Left kidney (tissue), 2 donors: ENCODE measurements around the gene HASPIN. TPM values are rescaled to one million over a fixed set of nuclear protein-coding genes. Genes with fewer than 3 reads are reported as not detected.

Experiments used
- DNase-seq: peaks from one replicate; pipeline ENCODE4 v3.0.0-alpha.2; 2013
- polyA plus RNA-seq: library from polyadenylated mRNA; unstranded; fragments of 120-200 nt; gene quantifications from one replicate; pipeline ENCODE4 v1.2.1, GENCODE V29; 2013; ENCODE audit not compliant: insufficient read length

The HASPIN gene
- polyA plus RNA-seq, 1 donor = 4.4 TPM

GRCh38 chr17:3765981-3766380 is 42.3 kb downstream of the HASPIN start:
- no peak for DNase-seq

DNA sequence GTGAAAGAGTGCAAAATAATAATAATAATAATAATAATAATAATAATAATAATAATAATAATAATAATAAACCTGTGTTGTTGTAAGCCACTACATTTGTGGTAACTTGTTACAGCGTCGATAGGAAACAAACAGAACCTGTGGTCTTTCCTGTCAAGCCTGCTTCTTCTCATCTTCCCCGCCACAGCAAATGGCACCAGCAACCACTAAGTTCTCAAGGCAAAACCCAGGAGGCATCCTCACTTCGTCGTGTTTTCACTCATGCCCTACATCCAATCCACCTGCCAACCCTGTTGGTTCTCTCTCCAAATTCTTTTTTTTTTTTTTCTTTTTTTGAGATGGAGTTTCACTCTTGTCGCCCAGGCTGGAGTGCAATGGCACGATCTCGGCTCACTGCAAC is 43.1 kb downstream of the HASPIN start:
- DNase-seq = no peak

DNA sequence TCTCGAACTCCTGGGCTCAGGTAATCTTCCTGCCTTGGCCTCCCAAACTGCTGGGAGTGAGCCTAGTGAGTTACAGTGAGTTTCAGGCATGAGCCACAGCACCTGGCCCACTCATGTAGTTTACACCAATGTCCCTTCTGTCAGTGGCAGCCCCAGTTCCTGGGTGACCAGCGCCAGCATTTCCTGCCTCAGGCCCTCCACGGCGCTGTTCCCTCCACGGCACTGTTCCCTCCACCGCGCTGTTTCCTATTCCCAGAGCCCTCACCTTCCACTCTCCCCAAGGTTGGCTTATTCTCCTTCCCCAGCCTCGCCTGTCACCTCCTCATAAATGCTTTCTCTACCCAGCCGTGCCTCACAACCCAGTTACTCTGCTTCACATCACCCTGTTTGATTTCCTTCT is 44.6 kb downstream of the HASPIN start:
- DNase-seq = no peak

GRCh38 chr17:3768769-3769168 is 45.1 kb downstream of the HASPIN start:
- no peak for DNase-seq

DNA sequence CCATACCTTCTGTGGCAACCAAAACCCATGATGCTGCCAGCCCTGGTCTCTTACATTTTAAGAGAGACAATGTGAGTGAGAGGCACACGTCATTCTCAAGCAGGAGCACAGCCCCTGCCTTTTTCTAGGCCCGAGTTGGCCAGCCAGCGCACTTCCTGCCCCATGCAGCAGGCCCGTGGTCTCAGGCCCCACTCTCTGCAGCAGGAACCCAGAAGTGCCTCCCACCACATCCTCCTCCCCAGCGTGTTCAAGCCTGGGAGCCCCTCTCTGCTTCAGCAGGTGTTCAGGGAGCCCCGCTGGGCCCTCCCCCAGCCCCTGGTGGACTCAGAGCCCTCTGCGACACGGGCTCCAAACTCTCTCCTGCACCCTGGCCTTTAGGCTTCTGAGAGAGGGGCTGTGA is 46.8 kb downstream of the HASPIN start:
- DNase-seq = no peak

DNA sequence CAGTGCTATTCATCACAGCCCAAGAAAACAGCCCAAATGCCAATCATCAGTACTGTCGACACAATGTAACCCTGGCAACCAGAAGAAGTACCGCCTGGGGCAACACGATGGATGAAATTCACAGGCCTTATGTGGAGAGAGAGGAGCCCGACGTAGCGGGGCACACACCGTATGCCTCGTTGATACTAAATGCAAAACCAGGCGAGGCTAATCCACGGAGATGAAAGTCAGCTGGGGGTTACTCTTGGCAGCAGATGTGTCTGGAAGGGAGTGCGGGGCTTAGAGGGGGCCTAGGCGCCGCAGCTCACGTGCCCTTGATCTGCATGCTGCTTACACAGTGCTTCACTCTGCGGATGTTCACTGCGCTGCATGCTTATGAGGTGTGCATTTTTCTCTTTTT is 47.4 kb downstream of the HASPIN start:
- no peak for DNase-seq

- no peak for DNase-seq
Measured at GRCh38 chr17:3772764-3773163, 49.1 kb downstream of the HASPIN start.

DNA sequence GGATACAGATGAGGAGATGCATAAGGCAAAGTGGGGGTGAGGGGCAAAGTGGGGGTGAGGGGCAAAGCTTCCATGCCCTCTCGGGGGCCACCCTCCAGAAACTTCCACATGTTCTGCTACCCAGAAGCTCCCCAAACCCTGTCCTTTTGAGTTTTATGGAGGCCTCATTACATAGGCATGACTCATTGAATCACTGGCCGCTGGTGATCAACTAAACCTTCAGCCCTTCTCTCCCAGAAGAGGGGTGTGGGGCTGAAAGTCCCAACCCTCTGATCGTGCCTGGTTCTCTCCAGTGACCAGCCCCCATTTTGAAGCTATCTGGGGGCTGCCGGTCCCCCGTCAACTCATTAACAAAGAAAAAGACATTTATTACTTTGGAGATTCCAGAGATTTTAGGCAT is 49.8 kb downstream of the HASPIN start:
- DNase-seq = no peak

- no peak for DNase-seq
Measured at GRCh38 chr17:3773966-3774365, 50.3 kb downstream of the HASPIN start.

Other genes starting within 250 kb of the HASPIN start
- 33.2 TPM for gene ASPA, start 247.9 kb upstream of the HASPIN start, polyA plus RNA-seq
- gene TRPV3, start 166.1 kb upstream of the HASPIN start, polyA plus RNA-seq = 1.1 TPM
- 13.0 TPM for gene TRPV1, start 114.5 kb upstream of the HASPIN start, polyA plus RNA-seq
- gene SHPK, start 87.7 kb upstream of the HASPIN start, polyA plus RNA-seq = 18.7 TPM
- 23.3 TPM for gene CTNS, start 87.1 kb upstream of the HASPIN start, polyA plus RNA-seq
- 78.4 TPM for gene TAX1BP3, start 55.3 kb upstream of the HASPIN start, polyA plus RNA-seq
- 20.3 TPM for gene EMC6, start 55.1 kb upstream of the HASPIN start, polyA plus RNA-seq
- 0.95 TPM for gene P2RX5, start 27.7 kb upstream of the HASPIN start, polyA plus RNA-seq
- 42.7 TPM for gene ITGAE, start 77.3 kb downstream of the HASPIN start, polyA plus RNA-seq
- 116 TPM for gene NCBP3, start 122.3 kb downstream of the HASPIN start, polyA plus RNA-seq
- gene CAMKK1, start 169.2 kb downstream of the HASPIN start, polyA plus RNA-seq = 4.2 TPM
- 0.67 TPM for gene P2RX1, start 192.6 kb downstream of the HASPIN start, polyA plus RNA-seq
- gene ATP2A3, start 240.5 kb downstream of the HASPIN start, polyA plus RNA-seq = 2.9 TPM